Measurements from ENCODE around the gene ABLIM2.

ABLIM2 gene

DNA sequence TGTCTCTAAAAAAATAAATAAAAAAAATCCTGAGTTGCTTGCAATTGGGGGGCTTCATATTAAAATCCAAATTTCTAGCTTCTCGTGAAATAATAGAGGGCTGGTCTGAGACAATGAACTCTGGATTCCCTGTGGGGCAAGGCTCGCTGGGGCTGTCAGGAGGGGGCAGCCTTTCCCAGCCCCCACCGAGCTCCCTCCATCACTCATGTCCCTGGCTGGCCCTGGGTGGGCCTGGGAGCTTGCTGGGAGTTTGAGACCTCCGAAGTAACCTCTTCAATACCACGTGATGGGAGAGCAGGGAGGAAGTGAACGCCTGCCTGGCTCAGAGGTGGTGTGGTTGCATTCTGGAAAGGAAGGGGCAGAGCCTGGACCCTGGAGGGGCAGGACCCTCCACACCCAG, 164.9 kb downstream of the ABLIM2 start:
- no peak for DNase-seq
- H3K9me2 ChIP-seq (replicated peaks; ENCODE audit: insufficient read depth, low read length), result no peaks in the 10 kb centered on the region
- no peaks in the 10 kb centered on the region for H4K20me1 ChIP-seq (ENCODE audit: insufficient read depth, low read length)
- H3K27me3 ChIP-seq (replicated peaks; ENCODE audit: insufficient read depth, low read length), result peaks cover 79% of the 10 kb centered on the region
- TF ChIP-seq, protein P1, sequence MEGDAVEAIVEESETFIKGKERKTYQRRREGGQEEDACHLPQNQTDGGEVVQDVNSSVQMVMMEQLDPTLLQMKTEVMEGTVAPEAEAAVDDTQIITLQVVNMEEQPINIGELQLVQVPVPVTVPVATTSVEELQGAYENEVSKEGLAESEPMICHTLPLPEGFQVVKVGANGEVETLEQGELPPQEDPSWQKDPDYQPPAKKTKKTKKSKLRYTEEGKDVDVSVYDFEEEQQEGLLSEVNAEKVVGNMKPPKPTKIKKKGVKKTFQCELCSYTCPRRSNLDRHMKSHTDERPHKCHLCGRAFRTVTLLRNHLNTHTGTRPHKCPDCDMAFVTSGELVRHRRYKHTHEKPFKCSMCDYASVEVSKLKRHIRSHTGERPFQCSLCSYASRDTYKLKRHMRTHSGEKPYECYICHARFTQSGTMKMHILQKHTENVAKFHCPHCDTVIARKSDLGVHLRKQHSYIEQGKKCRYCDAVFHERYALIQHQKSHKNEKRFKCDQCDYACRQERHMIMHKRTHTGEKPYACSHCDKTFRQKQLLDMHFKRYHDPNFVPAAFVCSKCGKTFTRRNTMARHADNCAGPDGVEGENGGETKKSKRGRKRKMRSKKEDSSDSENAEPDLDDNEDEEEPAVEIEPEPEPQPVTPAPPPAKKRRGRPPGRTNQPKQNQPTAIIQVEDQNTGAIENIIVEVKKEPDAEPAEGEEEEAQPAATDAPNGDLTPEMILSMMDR (IDR thresholded peaks at IDR 0.05; ENCODE audit: low read length), result no peak
- TF ChIP-seq EZH2 (optimal IDR thresholded peaks at IDR 0.05; ENCODE audit: low read depth, low read length), result no peak
- TF ChIP-seq EZH2phosphoT487 (IDR thresholded peaks at IDR 0.05; ENCODE audit: low read length), result no peak
- H3K4me3 ChIP-seq (ENCODE audit: low read length), result no peak overlapping the region
- no peaks in the 10 kb centered on the region for H3K4me1 ChIP-seq (ENCODE audit: low read length)
- H3K9ac ChIP-seq (ENCODE audit: low read length), result no peak overlapping the region
- no peak overlapping the region for H3K4me2 ChIP-seq (ENCODE audit: low read depth, low read length)
- no peaks in the 10 kb centered on the region for H3F3A ChIP-seq (ENCODE audit: insufficient read depth, low read length)
- H3K79me2 ChIP-seq (ENCODE audit: low read length), result no peaks in the 10 kb centered on the region
- no peak overlapping the region for H2AFZ ChIP-seq (ENCODE audit: low read length)
- no peaks in the 10 kb centered on the region for H3K9me3 ChIP-seq (replicated peaks; ENCODE audit: insufficient read depth, low read length)
- H3K27ac ChIP-seq (ENCODE audit: low read length), result no peak overlapping the region
- H3K36me3 ChIP-seq (replicated peaks; ENCODE audit: insufficient read depth, low read length), result no peaks in the 10 kb centered on the region

- Histone ChIP-seq H3K79me2 (ENCODE audit: low read length) (no peaks in the 10 kb centered on the region), H3K4me3 (ENCODE audit: low read length) (no peak overlapping the region), H3K9ac (ENCODE audit: low read length) (no peak overlapping the region), H3K27ac (ENCODE audit: low read length) (no peak overlapping the region), H3K4me1 (ENCODE audit: low read length) (no peaks in the 10 kb centered on the region), H3K27me3 (replicated peaks; ENCODE audit: insufficient read depth, low read length) (peaks cover 77% of the 10 kb centered on the region), H3K4me2 (ENCODE audit: low read depth, low read length) (no peak overlapping the region), H3K36me3 (replicated peaks; ENCODE audit: insufficient read depth, low read length) (no peaks in the 10 kb centered on the region), H3K9me2 (replicated peaks; ENCODE audit: insufficient read depth, low read length) (no peaks in the 10 kb centered on the region), H2AFZ (ENCODE audit: low read length) (no peak overlapping the region), H4K20me1 (ENCODE audit: insufficient read depth, low read length) (no peaks in the 10 kb centered on the region), H3K9me3 (replicated peaks; ENCODE audit: insufficient read depth, low read length) (no peaks in the 10 kb centered on the region), H3F3A (ENCODE audit: insufficient read depth, low read length) (no peaks in the 10 kb centered on the region)
- TF ChIP-seq, protein P1 (IDR thresholded peaks at IDR 0.05; ENCODE audit: low read length), result no peak
- TF ChIP-seq EZH2phosphoT487 (IDR thresholded peaks at IDR 0.05; ENCODE audit: low read length) (no peak), EZH2 (optimal IDR thresholded peaks at IDR 0.05; ENCODE audit: low read depth, low read length) (no peak)
- no peak for DNase-seq
These were observed 165.8 kb downstream of the ABLIM2 start for GRCh38 chr4:7992846-7993245.

GRCh38 chr4:7990807-7991459, 167.7 kb downstream of the ABLIM2 start:
- Histone ChIP-seq H3K4me2 (ENCODE audit: low read depth, low read length) (no peak overlapping the region), H3F3A (ENCODE audit: insufficient read depth, low read length) (no peaks in the 10 kb centered on the region), H3K79me2 (ENCODE audit: low read length) (no peaks in the 10 kb centered on the region), H3K9me2 (replicated peaks; ENCODE audit: insufficient read depth, low read length) (no peaks in the 10 kb centered on the region), H3K27me3 (replicated peaks; ENCODE audit: insufficient read depth, low read length) (peaks cover 69% of the 10 kb centered on the region), H2AFZ (ENCODE audit: low read length) (no peak overlapping the region), H3K9me3 (replicated peaks; ENCODE audit: insufficient read depth, low read length) (no peaks in the 10 kb centered on the region), H4K20me1 (ENCODE audit: insufficient read depth, low read length) (no peaks in the 10 kb centered on the region), H3K4me3 (ENCODE audit: low read length) (no peak overlapping the region), H3K36me3 (replicated peaks; ENCODE audit: insufficient read depth, low read length) (no peaks in the 10 kb centered on the region), H3K27ac (ENCODE audit: low read length) (no peak overlapping the region), H3K4me1 (ENCODE audit: low read length) (no peaks in the 10 kb centered on the region), H3K9ac (ENCODE audit: low read length) (no peak overlapping the region)
- TF ChIP-seq EZH2 (optimal IDR thresholded peaks at IDR 0.05; ENCODE audit: low read depth, low read length), result no peak
- TF ChIP-seq, protein P1 (IDR thresholded peaks at IDR 0.05; ENCODE audit: low read length), result no peak
- TF ChIP-seq EZH2phosphoT487 (IDR thresholded peaks at IDR 0.05; ENCODE audit: low read length), result no peak
- DNase-seq, result no peak
